Neural cell (in vitro differentiated cells): ENCODE data around the gene CACNA1C. TPM values are rescaled to one million over a fixed set of nuclear protein-coding genes. Genes with fewer than 3 reads are reported as not detected.

ENCODE experiments used
- H2AFZ ChIP-seq: fragments of 200-600, 300-800 bp; sonication (generic), shearing (Covaris generic); 2 replicates; pipeline ENCODE4 v1.6.0; 2014; ENCODE audit warnings: low read depth, mild to moderate bottlenecking, antibody characterized with exemption, low read length, moderate library complexity
- H3F3A ChIP-seq: fragments of 200-600 bp; shearing (Covaris generic); 2 replicates; pipeline ENCODE4 v1.6.1; 2016; ENCODE audit warnings: mild to moderate bottlenecking, moderate library complexity, mixed read lengths, antibody characterized with exemption, low read length; ENCODE audit not compliant: insufficient read depth, poor library complexity, severe bottlenecking
- H3K27ac ChIP-seq: fragments of 200-600, 300-800 bp; sonication (generic), shearing (Covaris generic); 2 replicates; pipeline ENCODE4 v1.5.1; 2014; ENCODE audit warnings: mild to moderate bottlenecking, low read length, moderate library complexity
- H3K27me3 ChIP-seq: fragments of 300-800, 200-600 bp; sonication (generic), shearing (Covaris generic); 2 replicates; pipeline ENCODE4 v1.6.0; 2014; ENCODE audit warnings: mild to moderate bottlenecking, low read depth, low read length, moderate library complexity; ENCODE audit not compliant: insufficient read depth
- H3K36me3 ChIP-seq: fragments of 300-800, 200-600 bp; sonication (generic), shearing (Covaris generic); 2 replicates; pipeline ENCODE4 v1.5.1; 2014; ENCODE audit warnings: mild to moderate bottlenecking, antibody characterized with exemption, low read length, moderate library complexity; ENCODE audit not compliant: insufficient read depth
- H3K4me2 ChIP-seq: fragments of 300-800, 200-600 bp; sonication (generic), shearing (Covaris generic); 2 replicates; pipeline ENCODE4 v1.6.0; 2014; ENCODE audit warnings: mild to moderate bottlenecking, low read length
- H3K4me3 ChIP-seq: fragments of 300-800, 200-600 bp; sonication (generic), shearing (Covaris generic); 2 replicates; pipeline ENCODE4 v1.5.1; 2014; ENCODE audit warnings: mild to moderate bottlenecking, low read length, moderate library complexity
- H3K79me2 ChIP-seq: fragments of 200-600 bp; shearing (Covaris generic); replicated peaks from 2 replicates; pipeline ENCODE4 v1.6.0; 2014; ENCODE audit warnings: mild to moderate bottlenecking, low read length, moderate library complexity; ENCODE audit not compliant: insufficient read depth
- H3K9ac ChIP-seq: fragments of 300-800, 200-600 bp; sonication (generic), shearing (Covaris generic); 2 replicates; pipeline ENCODE4 v1.6.1; 2016; ENCODE audit warnings: mild to moderate bottlenecking, low read length, mixed read lengths
- H3K9me2 ChIP-seq: fragments of 200-600 bp; shearing (Covaris generic); 2 replicates; pipeline ENCODE4 v1.6.1; 2016; ENCODE audit warnings: mild to moderate bottlenecking, low read length, mixed read lengths; ENCODE audit not compliant: insufficient read depth
- H3K9me3 ChIP-seq: fragments of 200-600, 300-800 bp; sonication (generic), shearing (Covaris generic); 2 replicates; pipeline ENCODE4 v1.6.1; 2016; ENCODE audit warnings: mild to moderate bottlenecking, mixed run types, low read length, moderate library complexity, mixed read lengths
- H4K20me1 ChIP-seq: fragments of 200-600 bp; shearing (Covaris generic); 2 replicates; pipeline ENCODE4 v1.6.1; 2016; ENCODE audit warnings: mild to moderate bottlenecking, mixed run types; ENCODE audit not compliant: insufficient read depth
- EP300 ChIP-seq: fragments of 450-650 bp; conservative IDR thresholded peaks from 2 replicates; pipeline ENCODE4 v1.6.1; 2014; ENCODE audit warnings: antibody characterized with exemption, mild to moderate bottlenecking, moderate library complexity; ENCODE audit not compliant: poor library complexity, severe bottlenecking
- EZH2 ChIP-seq: fragments of 200-600, 300-800 bp; shearing (Covaris generic), sonication (generic); IDR thresholded peaks from 2 replicates; pipeline ENCODE4 v1.6.1; 2014; ENCODE audit warnings: antibody characterized with exemption, low read length, borderline replicate concordance, mild to moderate bottlenecking; ENCODE audit not compliant: insufficient read depth, poor library complexity, severe bottlenecking
- MXI1 ChIP-seq: fragments of 450-650 bp; conservative IDR thresholded peaks from 2 replicates; pipeline ENCODE4 v1.6.1; 2014; ENCODE audit warnings: antibody characterized with exemption, mild to moderate bottlenecking; ENCODE audit not compliant: poor library complexity, severe bottlenecking
- POLR2AphosphoS5 ChIP-seq: IDR thresholded peaks from 2 replicates; pipeline ENCODE4 v1.6.1; 2012
- RAD21 ChIP-seq: fragments of 450-650 bp; conservative IDR thresholded peaks from 2 replicates; pipeline ENCODE4 v1.6.1; 2014; ENCODE audit warnings: antibody characterized with exemption, mild to moderate bottlenecking, moderate library complexity
- SMC3 ChIP-seq: fragments of 450-650 bp; conservative IDR thresholded peaks from 2 replicates; pipeline ENCODE4 v1.6.1; 2014; ENCODE audit warnings: antibody characterized with exemption, mild to moderate bottlenecking, moderate library complexity; ENCODE audit not compliant: poor library complexity
- TAF1 ChIP-seq: IDR thresholded peaks from 2 replicates; pipeline ENCODE4 v1.6.1; 2012; ENCODE audit warnings: low read depth
- polyA plus RNA-seq: library from polyadenylated mRNA; depleted of rRNA; stranded (reverse); fragments of >200 nt; gene quantifications from 2 replicates; pipeline ENCODE4 v1.2.3, GENCODE V29; 2014
- TF ChIP-seq, protein P1 (sequence below): fragments of 450-650 bp; IDR thresholded peaks from 2 replicates; pipeline ENCODE4 v1.5.1; 2014; ENCODE audit warnings: antibody characterized with exemption, mild to moderate bottlenecking, moderate library complexity; ENCODE audit not compliant: poor library complexity, severe bottlenecking
- TF ChIP-seq, protein P2 (sequence below): IDR thresholded peaks from 2 replicates; pipeline ENCODE4 v1.6.1; 2012; ENCODE audit warnings: borderline replicate concordance

Gene CACNA1C
- polyA plus RNA-seq, 1 donor from 2014 or later: 9.7 TPM

DNA sequence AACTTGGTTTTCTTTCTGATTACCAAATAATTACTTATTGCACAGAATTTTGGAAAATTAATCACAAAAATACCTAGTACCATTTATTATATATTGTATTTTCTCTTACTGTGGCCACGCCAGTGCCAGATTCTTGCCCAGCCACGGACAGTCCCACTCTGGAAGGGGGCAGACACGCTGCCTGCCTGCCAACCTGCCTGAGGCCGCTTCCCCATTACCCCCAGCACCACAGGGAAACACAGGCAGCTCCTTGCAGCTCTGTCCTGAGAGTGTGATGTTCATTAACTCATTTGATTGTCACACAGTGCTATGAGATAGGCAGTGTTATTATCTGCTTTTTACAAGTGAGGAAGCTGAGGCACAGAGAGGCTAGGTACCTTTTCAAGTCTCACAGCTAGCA is 46.8 kb downstream of the CACNA1C start:
- TF ChIP-seq, protein P1, sequence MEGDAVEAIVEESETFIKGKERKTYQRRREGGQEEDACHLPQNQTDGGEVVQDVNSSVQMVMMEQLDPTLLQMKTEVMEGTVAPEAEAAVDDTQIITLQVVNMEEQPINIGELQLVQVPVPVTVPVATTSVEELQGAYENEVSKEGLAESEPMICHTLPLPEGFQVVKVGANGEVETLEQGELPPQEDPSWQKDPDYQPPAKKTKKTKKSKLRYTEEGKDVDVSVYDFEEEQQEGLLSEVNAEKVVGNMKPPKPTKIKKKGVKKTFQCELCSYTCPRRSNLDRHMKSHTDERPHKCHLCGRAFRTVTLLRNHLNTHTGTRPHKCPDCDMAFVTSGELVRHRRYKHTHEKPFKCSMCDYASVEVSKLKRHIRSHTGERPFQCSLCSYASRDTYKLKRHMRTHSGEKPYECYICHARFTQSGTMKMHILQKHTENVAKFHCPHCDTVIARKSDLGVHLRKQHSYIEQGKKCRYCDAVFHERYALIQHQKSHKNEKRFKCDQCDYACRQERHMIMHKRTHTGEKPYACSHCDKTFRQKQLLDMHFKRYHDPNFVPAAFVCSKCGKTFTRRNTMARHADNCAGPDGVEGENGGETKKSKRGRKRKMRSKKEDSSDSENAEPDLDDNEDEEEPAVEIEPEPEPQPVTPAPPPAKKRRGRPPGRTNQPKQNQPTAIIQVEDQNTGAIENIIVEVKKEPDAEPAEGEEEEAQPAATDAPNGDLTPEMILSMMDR: no peak
- TF ChIP-seq RAD21 (no peak), SMC3 (no peak), POLR2AphosphoS5 (no peak), TAF1 (no peak)

DNA sequence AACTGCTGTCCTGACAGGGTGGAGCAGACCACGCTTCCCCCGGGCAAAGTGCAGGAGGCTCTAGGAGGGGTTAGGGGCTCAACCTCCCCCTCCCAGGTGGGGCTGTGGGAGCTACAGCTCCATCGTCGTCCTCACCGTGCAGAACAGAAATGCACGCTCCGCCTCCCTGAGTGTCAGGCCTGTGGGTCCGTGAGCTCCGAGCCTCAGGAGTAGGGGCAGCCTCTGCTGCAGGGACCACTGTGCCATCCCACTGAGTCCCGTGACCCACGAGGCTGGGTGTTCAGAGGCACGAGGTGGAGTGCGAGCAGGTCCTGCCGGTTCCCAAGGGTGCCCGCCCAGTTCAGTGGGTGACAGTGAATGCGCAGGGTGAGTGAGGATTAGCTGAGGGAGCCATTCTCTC is 48.6 kb downstream of the CACNA1C start:
- H3K27ac ChIP-seq: no peak overlapping the region
- no peaks in the 10 kb centered on the region for H3K79me2 ChIP-seq
- H3K9me3 ChIP-seq: no peaks in the 10 kb centered on the region
- H3K4me2 ChIP-seq: no peak overlapping the region
- no peaks in the 10 kb centered on the region for H4K20me1 ChIP-seq
- no peaks in the 10 kb centered on the region for H3K36me3 ChIP-seq
- TF ChIP-seq, protein P2, sequence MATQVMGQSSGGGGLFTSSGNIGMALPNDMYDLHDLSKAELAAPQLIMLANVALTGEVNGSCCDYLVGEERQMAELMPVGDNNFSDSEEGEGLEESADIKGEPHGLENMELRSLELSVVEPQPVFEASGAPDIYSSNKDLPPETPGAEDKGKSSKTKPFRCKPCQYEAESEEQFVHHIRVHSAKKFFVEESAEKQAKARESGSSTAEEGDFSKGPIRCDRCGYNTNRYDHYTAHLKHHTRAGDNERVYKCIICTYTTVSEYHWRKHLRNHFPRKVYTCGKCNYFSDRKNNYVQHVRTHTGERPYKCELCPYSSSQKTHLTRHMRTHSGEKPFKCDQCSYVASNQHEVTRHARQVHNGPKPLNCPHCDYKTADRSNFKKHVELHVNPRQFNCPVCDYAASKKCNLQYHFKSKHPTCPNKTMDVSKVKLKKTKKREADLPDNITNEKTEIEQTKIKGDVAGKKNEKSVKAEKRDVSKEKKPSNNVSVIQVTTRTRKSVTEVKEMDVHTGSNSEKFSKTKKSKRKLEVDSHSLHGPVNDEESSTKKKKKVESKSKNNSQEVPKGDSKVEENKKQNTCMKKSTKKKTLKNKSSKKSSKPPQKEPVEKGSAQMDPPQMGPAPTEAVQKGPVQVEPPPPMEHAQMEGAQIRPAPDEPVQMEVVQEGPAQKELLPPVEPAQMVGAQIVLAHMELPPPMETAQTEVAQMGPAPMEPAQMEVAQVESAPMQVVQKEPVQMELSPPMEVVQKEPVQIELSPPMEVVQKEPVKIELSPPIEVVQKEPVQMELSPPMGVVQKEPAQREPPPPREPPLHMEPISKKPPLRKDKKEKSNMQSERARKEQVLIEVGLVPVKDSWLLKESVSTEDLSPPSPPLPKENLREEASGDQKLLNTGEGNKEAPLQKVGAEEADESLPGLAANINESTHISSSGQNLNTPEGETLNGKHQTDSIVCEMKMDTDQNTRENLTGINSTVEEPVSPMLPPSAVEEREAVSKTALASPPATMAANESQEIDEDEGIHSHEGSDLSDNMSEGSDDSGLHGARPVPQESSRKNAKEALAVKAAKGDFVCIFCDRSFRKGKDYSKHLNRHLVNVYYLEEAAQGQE: no peak
- no peak for TF ChIP-seq EZH2
- TF ChIP-seq, protein P1: no peak
- no peak for TF ChIP-seq EP300
- TF ChIP-seq TAF1: no peak
- TF ChIP-seq POLR2AphosphoS5: no peak
- no peak for TF ChIP-seq MXI1
- H3K9me2 ChIP-seq: no peaks in the 10 kb centered on the region
- no peaks in the 10 kb centered on the region for H3F3A ChIP-seq
- no peak overlapping the region for H3K9ac ChIP-seq
- H3K4me3 ChIP-seq: no peak overlapping the region
- no peak overlapping the region for H2AFZ ChIP-seq
- H3K27me3 ChIP-seq: no peaks in the 10 kb centered on the region

More for the DNA sequence above, 46.8 kb downstream of the CACNA1C start:
- no peaks in the 10 kb centered on the region for H3K9me3 ChIP-seq
- no peak overlapping the region for H3K27ac ChIP-seq
- H3K9ac ChIP-seq: no peak overlapping the region
- H4K20me1 ChIP-seq: no peaks in the 10 kb centered on the region
- H3K4me2 ChIP-seq: no peak overlapping the region
- no peak overlapping the region for H3K4me3 ChIP-seq
- no peaks in the 10 kb centered on the region for H3K36me3 ChIP-seq
- H2AFZ ChIP-seq: no peak overlapping the region
- no peaks in the 10 kb centered on the region for H3K27me3 ChIP-seq
- H3K9me2 ChIP-seq: no peaks in the 10 kb centered on the region
- H3K79me2 ChIP-seq: no peaks in the 10 kb centered on the region
- H3F3A ChIP-seq: no peaks in the 10 kb centered on the region
